Left lung (tissue), 10 donors: ENCODE measurements around the gene ASXL1. TPM values are rescaled to one million over a fixed set of nuclear protein-coding genes. Genes with fewer than 3 reads are reported as not detected.

Experiments used
- ATAC-seq: fragments of 200-7000 bp; cut with Tn5 transposase; one replicate; pipeline ENCODE4 v1.9.1; 2020; ENCODE audit warnings: moderate library complexity
- DNase-seq, 4 donors: peaks; one replicate each; pipeline ENCODE4 v3.0.0-alpha.2; 2013 to 2020
- H3K27ac ChIP-seq, 2 donors: fragments of 200-600 bp; sonication (generic) in 1 of 2; one replicate each; pipeline versions ENCODE4 v1.5.0 to v1.8.0; 2020 to 2021
- H3K27me3 ChIP-seq, 2 donors: fragments of 200-600 bp; sonication (generic) in 1 of 2; one replicate each; pipeline versions ENCODE4 v1.5.0 to v1.8.0; 2020 to 2021
- H3K36me3 ChIP-seq, 2 donors: fragments of 200-600 bp; sonication (generic) in 1 of 2; one replicate each; pipeline versions ENCODE4 v1.5.0 to v1.8.0; 2020 to 2021
- H3K4me1 ChIP-seq, 2 donors: fragments of 200-600 bp; one replicate each; pipeline ENCODE4 v1.8.0; 2021
- H3K4me3 ChIP-seq, 2 donors: fragments of 200-600 bp; sonication (generic) in 1 of 2; one replicate each; pipeline versions ENCODE4 v1.5.0 to v1.8.0; 2020 to 2021; ENCODE audit warnings: mild to moderate bottlenecking in 1 of 2
- H3K9me3 ChIP-seq, 2 donors: fragments of 200-600 bp; sonication (generic) in 1 of 2; one replicate each; pipeline versions ENCODE4 v1.5.0 to v1.8.0; 2020 to 2021
- CTCF ChIP-seq, 2 donors: fragments of 200-600 bp; sonication (generic) in 1 of 2; IDR thresholded peaks; one replicate each; pipeline versions ENCODE4 v1.5.0 to v1.8.0; 2021; ENCODE audit warnings: antibody characterized with exemption in 2 of 2
- intact Hi-C, 2 donors: fragments of 100-400 bp; cut with DNase I; formaldehyde crosslinking; loops; one replicate each; pipeline versions ENCODE4 v1.11.2 to v1.14.2; 2022
- polyA plus RNA-seq, 6 donors: library from polyadenylated mRNA; unstranded; fragments of 120-200 nt; gene quantifications; one replicate each; pipeline ENCODE4 v1.2.1, GENCODE V29; 2013; ENCODE audit not compliant: insufficient read length in 6 of 6
- total RNA-seq, 2 donors: library from RNA; stranded (reverse); fragmentation: NEBNext Ultra II Directional; extraction: Animal tissue kit (Norgen Biotek cat#: 25700); gene quantifications; one replicate each; pipeline ENCODE4 v1.2.1, GENCODE V29; 2021
- donor health status: DM: no; HTN: yes; CAD: no.
- donor health status: DM: no; HTN: no; CAD: no.

ASXL1 gene
- total and polyA plus RNA-seq, 8 donors = 51.1 to 90.0 (median 81.1) TPM

GRCh38 chr20:32344835-32345506 is 13.2 kb upstream of the ASXL1 start:
- H3K4me1 ChIP-seq = no peaks in the 10 kb centered on the region
- no peaks in the 10 kb centered on the region for H3K9me3 ChIP-seq
- DNase-seq (no peak), ATAC-seq (no peak)
- intact Hi-C loops = no loop called here
- no peaks in the 10 kb centered on the region for H3K27me3 ChIP-seq
- no peak overlapping the region for H3K27ac ChIP-seq
- H3K36me3 ChIP-seq = no peaks in the 10 kb centered on the region
- no peak for TF ChIP-seq CTCF (IDR thresholded peaks at IDR 0.05)
- H3K4me3 ChIP-seq = no peak overlapping the region

GRCh38 chr20:32348207-32348606 is 9.9 kb upstream of the ASXL1 start:
- no peak for TF ChIP-seq CTCF (IDR thresholded peaks at IDR 0.05)
- no peak for DNase-seq
- Histone ChIP-seq H3K4me1 (no peaks in the 10 kb centered on the region), H3K27me3 (no peaks in the 10 kb centered on the region), H3K4me3 (no peak overlapping the region), H3K9me3 (no peaks in the 10 kb centered on the region), H3K27ac (no peak overlapping the region), H3K36me3 (no peaks in the 10 kb centered on the region)
- ATAC-seq = no peak
- intact Hi-C loops = no loop called here

GRCh38 chr20:32350421-32350820 is 7.7 kb upstream of the ASXL1 start:
- no peak for ATAC-seq
- intact Hi-C loops = no loop called here
- Histone ChIP-seq H3K9me3 (no peaks in the 10 kb centered on the region), H3K27me3 (no peaks in the 10 kb centered on the region), H3K36me3 (no peaks in the 10 kb centered on the region), H3K4me3 (no peak overlapping the region), H3K4me1 (no peaks in the 10 kb centered on the region), H3K27ac (no peak overlapping the region)
- TF ChIP-seq CTCF (IDR thresholded peaks at IDR 0.05) = no peak
- no peak for DNase-seq

GRCh38 chr20:32352121-32352720 is 5.9 kb upstream of the ASXL1 start:
- Histone ChIP-seq H3K4me3 (no peak overlapping the region), H3K9me3 (no peaks in the 10 kb centered on the region), H3K27ac (no peak overlapping the region), H3K27me3 (no peaks in the 10 kb centered on the region), H3K36me3 (no peaks in the 10 kb centered on the region), H3K4me1 (peaks cover 4 to 13% of the 10 kb centered on the region in 2 donors)
- DNase-seq (no peak), ATAC-seq (peak; percentile 16)
- intact Hi-C loops = no loop called here
- TF ChIP-seq CTCF (IDR thresholded peaks at IDR 0.05) = no peak

- no peak for ATAC-seq
- intact Hi-C loops = no loop called here
- Histone ChIP-seq H3K27ac (no peak overlapping the region), H3K4me1 (peaks cover 4 to 19% of the 10 kb centered on the region in 2 donors), H3K36me3 (no peaks in the 10 kb centered on the region), H3K4me3 (no peak overlapping the region), H3K27me3 (no peaks in the 10 kb centered on the region), H3K9me3 (no peaks in the 10 kb centered on the region)
- no peak for DNase-seq
- TF ChIP-seq CTCF (IDR thresholded peaks at IDR 0.05) = no peak
These were observed 4.2 kb upstream of the ASXL1 start for GRCh38 chr20:32353848-32354496.
